GM19193 (cell line): ENCODE measurements around the gene FER.

Experiments used
- POLR2A ChIP-seq: IDR thresholded peaks from 4 replicates; pipeline ENCODE4 v1.6.1; 2011; ENCODE audit not compliant: insufficient read depth, insufficient read length; ENCODE audit errors: extremely low read depth

FER gene

DNA sequence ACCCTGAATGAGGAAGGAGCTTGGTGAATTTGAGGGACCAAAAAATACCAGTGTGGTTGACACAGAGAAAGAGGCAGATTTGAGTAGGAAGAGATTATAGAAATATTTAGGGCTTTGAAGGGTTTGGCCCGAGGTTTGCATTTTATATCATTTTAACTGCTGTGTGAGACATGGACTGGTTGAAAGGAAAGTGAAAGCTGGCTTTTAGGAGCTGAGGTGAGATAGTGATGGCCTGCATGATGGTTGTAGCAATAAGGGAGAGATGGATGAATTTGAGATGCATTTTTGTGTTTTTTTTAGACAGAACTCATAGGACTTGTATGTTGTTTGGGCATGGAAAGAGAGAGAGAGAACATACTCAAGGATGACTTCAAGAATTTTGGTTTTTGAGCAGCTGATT is 21.7 kb downstream of the FER start:
- no peak for TF ChIP-seq POLR2A

DNA sequence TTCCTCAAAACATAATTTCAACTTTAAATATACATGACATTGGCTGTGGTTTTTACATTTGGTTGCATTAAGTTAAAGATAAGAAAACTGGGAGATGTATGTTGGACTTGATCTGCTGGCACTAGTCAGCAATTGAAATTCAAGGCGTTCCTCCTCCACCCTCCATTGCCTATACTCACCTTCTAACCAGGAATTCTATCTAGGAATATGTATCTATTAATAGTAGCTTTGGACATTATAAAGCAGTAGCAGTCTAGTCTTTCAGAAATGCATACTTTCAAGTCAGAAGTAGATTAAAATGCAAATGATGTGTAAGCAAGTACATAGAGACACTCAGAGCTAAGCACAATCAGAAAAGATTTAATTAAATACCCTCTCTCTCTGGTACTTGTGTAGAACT is 24.9 kb downstream of the FER start:
- no peak for TF ChIP-seq POLR2A

DNA sequence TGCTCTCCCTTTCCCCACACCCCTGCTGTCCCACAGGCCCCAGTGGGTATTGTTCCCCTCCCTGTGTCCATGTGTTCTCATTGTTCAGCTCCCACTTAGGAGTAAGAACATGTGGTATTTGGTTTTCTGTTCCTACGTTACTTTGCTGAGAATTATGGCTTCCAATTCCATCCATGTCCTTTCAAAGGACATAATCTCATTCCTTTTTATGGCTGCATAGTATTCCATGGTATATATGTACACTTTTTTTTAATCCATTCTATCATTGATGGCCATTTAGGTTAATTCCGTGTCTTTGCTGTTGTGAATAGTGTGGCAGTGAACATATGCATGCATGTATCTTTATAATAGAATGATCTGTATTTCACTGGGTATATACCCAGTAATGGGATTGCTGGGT is 25.6 kb downstream of the FER start:
- TF ChIP-seq POLR2A = no peak

DNA sequence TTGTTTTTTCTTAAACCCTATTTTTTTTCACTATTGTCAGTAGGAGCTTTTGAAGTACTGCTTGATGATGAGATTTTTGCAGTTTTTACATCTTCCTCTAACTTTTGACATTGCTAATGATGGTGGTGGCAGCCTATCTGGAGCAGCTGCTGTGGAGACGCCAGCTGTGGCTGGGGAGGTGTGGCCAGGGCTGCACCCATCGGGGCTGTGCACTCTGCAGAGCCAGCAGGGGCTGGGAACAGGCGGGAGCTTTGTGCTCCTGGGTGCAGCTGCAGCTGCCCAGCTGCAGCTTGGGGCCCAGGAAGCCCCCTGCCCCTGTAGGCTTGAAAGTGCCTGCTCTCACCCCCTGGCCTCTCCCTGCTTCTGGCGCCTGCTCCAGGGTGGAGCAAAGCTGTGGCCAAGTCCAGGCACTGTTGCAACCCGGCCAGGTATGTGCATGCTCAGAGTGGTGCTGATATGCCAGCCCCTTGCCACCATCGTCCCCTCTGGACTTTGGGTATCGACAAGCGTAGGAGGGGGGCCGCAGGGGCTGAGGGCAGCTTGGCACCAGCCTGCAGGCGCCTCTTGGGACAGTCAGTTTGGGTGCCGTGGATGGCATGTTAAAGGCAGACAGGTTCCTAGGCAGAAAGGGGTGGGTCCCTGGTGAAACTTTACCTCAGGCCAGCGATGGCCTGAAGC is 39.2 kb downstream of the FER start:
- TF ChIP-seq POLR2A = no peak

DNA sequence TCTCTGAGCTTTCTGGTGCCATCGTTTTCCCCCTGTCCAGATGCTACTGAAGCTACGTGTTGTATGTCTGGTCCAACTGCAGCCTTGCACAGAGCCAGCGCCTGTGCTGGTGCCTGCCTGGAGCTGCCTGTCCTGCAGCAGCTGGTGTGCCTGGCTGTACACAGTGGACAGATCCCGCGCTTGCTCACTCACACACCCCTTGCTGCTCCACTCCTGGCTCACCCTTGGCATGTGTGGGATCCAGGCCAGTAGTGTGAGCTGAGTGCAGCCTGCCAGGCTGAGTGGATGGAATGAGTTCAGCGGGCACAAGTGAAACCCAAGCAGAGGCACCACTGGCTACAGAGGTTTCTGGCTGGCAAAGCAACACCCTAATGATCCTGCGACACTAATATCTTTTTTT is 40.4 kb downstream of the FER start:
- no peak for TF ChIP-seq POLR2A

- no peak for TF ChIP-seq POLR2A
Measured at GRCh38 chr5:108793207-108793606, 45.5 kb downstream of the FER start.

DNA sequence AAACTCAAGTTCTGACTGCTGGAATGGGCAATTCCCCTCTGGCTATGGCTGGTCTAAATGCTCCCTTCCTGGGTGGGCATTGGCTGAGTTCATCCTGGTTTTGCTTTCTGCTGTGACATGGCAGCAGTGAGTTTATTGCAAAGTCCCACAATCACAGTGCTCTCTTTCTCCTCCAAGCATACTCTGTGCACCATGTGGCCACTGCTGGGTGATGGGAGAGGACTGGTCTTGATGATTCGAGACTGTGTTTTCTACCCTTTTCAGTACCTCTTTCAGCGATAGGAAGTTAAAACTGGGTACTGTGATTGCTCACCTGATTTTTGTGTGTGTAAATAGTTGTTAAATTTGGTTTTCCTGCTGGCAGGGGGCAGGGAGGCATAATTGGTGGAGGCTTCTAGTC is 49.7 kb downstream of the FER start:
- TF ChIP-seq POLR2A = no peak

GRCh38 chr5:108797986-108798385 is 50.3 kb downstream of the FER start:
- no peak for TF ChIP-seq POLR2A

- no peak for TF ChIP-seq POLR2A
Measured at GRCh38 chr5:108798513-108799265, 51.0 kb downstream of the FER start.

DNA sequence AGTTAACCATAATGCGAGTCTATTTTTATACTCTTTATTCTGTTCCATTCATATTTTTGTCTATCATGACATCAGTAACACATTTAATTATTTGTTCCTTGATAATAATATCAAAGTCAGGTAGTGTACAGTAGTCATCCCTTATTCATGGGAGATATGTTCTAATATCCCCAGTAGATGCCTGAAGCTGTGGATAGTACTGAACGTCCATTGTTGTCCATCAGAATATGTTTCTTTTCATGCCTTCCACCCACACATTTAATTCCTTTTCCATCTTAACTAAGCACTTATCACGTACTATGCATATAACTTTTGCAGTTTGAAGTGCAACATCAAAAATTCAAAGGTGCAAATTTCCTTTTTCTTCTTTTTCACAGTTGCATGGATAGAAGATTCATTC is 53.6 kb downstream of the FER start:
- TF ChIP-seq POLR2A = no peak

GRCh38 chr5:108801776-108802175 is 54.1 kb downstream of the FER start:
- TF ChIP-seq POLR2A = no peak

- TF ChIP-seq POLR2A = no peak
Measured at GRCh38 chr5:108810717-108811116, 63.0 kb downstream of the FER start.

- no peak for TF ChIP-seq POLR2A
Measured at GRCh38 chr5:108813673-108814072, 66.0 kb downstream of the FER start.

- TF ChIP-seq POLR2A = no peak
Measured at GRCh38 chr5:108814551-108814950, 66.9 kb downstream of the FER start.

DNA sequence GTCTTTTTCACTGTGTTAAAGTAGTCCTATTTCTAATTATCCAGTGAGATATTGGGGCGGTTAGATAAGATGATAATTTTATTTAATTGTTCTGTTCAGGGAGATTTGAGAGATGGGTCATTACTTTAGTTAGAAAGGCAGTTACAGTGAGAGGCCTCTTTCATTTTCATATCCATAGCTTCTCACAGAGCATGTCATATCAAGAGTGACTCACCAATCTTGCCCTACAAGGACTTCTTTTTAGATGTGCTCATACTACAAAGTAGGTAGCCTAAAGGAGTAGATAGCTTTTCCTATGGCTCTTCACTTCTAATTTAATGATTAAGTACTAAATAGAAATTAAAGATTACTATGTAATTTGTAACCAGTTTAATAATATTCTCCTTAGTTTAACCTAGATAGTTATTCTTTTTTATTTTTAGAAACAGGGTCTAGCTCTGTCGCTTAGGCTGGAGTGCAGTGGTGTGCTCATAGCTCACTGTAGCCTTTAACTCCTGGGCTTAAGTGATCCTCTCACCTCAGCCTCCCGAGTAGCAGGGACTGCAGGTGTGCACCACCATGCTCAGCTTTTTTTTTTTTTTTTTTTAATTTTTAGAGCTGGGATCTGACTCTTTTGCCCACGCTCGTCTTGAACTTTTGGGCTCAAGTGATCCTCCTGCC is 71.0 kb downstream of the FER start:
- TF ChIP-seq POLR2A = no peak

- TF ChIP-seq POLR2A = no peak
Measured at GRCh38 chr5:108820983-108821382, 73.3 kb downstream of the FER start.

DNA sequence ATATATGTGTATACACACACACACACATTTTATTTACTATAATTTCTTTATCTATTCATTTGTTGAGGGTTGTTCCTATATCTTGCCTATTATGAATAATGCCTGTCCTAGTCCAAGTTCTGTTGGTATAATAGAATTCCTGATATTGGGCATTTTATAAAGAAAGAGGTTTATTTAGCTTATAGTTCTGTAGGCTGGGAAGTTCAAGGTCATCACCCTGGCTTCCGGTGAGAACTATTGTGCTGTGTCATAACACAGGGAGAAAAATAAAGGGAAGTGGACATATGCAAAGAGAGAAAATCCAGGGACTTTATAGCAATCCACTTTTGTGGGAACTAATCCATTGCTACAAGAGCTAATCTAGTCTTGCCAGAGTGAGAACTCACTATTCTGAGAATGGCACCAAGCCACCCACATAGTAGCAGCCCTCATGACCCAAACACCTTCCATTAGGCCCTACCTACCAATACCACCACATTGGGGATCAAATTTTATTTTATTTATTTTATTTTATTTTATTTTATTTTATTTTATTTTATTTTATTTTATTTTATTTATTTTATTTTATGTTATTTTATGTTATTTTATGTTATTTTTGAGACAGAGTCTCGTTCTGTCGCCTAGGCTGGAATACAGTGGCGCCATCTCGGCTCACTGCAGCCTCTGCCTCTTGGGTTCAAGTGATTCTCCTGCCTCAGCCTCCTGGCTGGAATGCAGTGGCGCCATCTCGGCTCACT is 74.7 kb downstream of the FER start:
- TF ChIP-seq POLR2A = no peak
